Panc1 (cell line): Measurements from ENCODE around the gene AMN. TPM values are rescaled to one million over a fixed set of nuclear protein-coding genes. Genes with fewer than 3 reads are reported as not detected.

Source experiments
- ATAC-seq: fragments of 200-7000 bp; cut with Tn5 transposase; 2 replicates; pipeline ENCODE4 v1.9.1; 2020; ENCODE audit warnings: mild to moderate bottlenecking, moderate library complexity
- BruUV-seq: library from RNA; stranded (reverse); fragments of 400-500 nt; replicated peaks from 2 replicates; lab custom pipeline; 2021; lab: Mats Ljungman, UMichigan
- CTCF ChIA-PET: fragments of 300-600 bp; sonication (Branson Sonifier 250); formaldehyde crosslinking; loops from one replicate; lab custom pipeline; 2022; ENCODE audit warnings: antibody characterized with exemption; lab: Charles Lee
- POLR2A ChIA-PET: fragments of 300-600 bp; sonication (Branson Sonifier 250); formaldehyde crosslinking; loops from one replicate; lab custom pipeline; 2022; ENCODE audit warnings: antibody characterized with exemption; lab: Charles Lee
- DNase-seq: peaks from one replicate; pipeline ENCODE4 v3.0.0-alpha.2; 2010; ENCODE audit warnings: low read depth, low spot score
- H3K27ac ChIP-seq: 2 replicates; pipeline ENCODE4 v1.5.1; 2011; ENCODE audit warnings: mild to moderate bottlenecking, low read length, inconsistent platforms
- H3K27me3 ChIP-seq: fragments of 200-500 bp; sonication (Bioruptor generic); 2 replicates; pipeline ENCODE4 v1.6.0; 2014; ENCODE audit warnings: low read length, inconsistent platforms; ENCODE audit not compliant: control insufficient read depth, insufficient read depth
- H3K36me3 ChIP-seq: fragments of 200-500 bp; sonication (Bioruptor generic); 2 replicates; pipeline ENCODE4 v1.5.1; 2014; ENCODE audit warnings: inconsistent platforms, mild to moderate bottlenecking, low read length, moderate library complexity; ENCODE audit not compliant: control insufficient read depth, insufficient read depth
- H3K4me1 ChIP-seq: 2 replicates; pipeline ENCODE4 v1.5.1; 2011; ENCODE audit warnings: inconsistent platforms, mild to moderate bottlenecking, low read length, moderate library complexity; ENCODE audit not compliant: control insufficient read depth, insufficient read depth
- H3K4me3 ChIP-seq, 2 experiments: 2 replicates each; pipeline ENCODE4 v1.5.1; 2011 to 2012; ENCODE audit warnings: low read depth in 2 of 2, low read length in 2 of 2, mild to moderate bottlenecking in 2 of 2, inconsistent platforms in 1 of 2, moderate library complexity in 1 of 2
- H3K9me3 ChIP-seq: fragments of 200-500 bp; sonication (Bioruptor generic); 2 replicates; pipeline ENCODE4 v1.5.1; 2014; ENCODE audit warnings: low read depth, mild to moderate bottlenecking, inconsistent platforms, low read length, moderate library complexity; ENCODE audit not compliant: control insufficient read depth, insufficient read depth
- POLR2AphosphoS5 ChIP-seq: IDR thresholded peaks from 2 replicates; pipeline ENCODE4 v1.6.1; 2012; ENCODE audit warnings: mild to moderate bottlenecking, low read depth, low read length, moderate library complexity
- SIN3A ChIP-seq: IDR thresholded peaks from 2 replicates; pipeline ENCODE4 v1.6.1; 2012; ENCODE audit warnings: low read depth, mild to moderate bottlenecking, low read length, moderate library complexity, borderline replicate concordance; ENCODE audit not compliant: insufficient read depth
- TCF7L2 ChIP-seq: IDR thresholded peaks from 2 replicates; pipeline ENCODE4 v1.6.1; 2011; ENCODE audit warnings: mild to moderate bottlenecking, low read depth, low read length, inconsistent platforms
- in situ Hi-C: cut with HindIII; loops from 2 replicates; pipeline ENCODE4 v1.10.0; 2016; ENCODE audit warnings: low sequenced_read_pairs, low pct_unique_long_range_greater_than_20kb
- intact Hi-C: fragments of 100-400 bp; cut with micrococcal nuclease; formaldehyde crosslinking; loops from one replicate; pipeline ENCODE4 v1.10.0; 2022; ENCODE audit not compliant: unreplicated experiment
- total RNA-seq: library from RNA; stranded (reverse); gene quantifications from one replicate; pipeline ENCODE4 v1.2.1, GENCODE V29; 2021; ENCODE audit not compliant: unreplicated experiment
- TF ChIP-seq, protein P1 (sequence below), 2 experiments: IDR thresholded peaks; 2 replicates each; pipeline ENCODE4 v1.6.1; 2011 to 2012; ENCODE audit warnings: low read depth in 2 of 2, control low read depth in 1 of 2, low read length in 1 of 2, mild to moderate bottlenecking in 1 of 2, moderate library complexity in 1 of 2; ENCODE audit not compliant: insufficient read depth in 1 of 2
- TF ChIP-seq, protein P2 (sequence below): fragments of 450-650 bp; IDR thresholded peaks from 2 replicates; pipeline ENCODE4 v1.5.1; 2017; ENCODE audit warnings: mild to moderate bottlenecking

AMN gene
- total RNA-seq, 1 experiment from 2014 or later: 0.44 TPM

- TSS peak; percentile 57 for BruUV-seq
- Histone ChIP-seq H3K9me3 (no peaks in the 10 kb centered on the region), H3K4me3 (no peak overlapping the region), H3K27me3 (no peaks in the 10 kb centered on the region), H3K4me1 (no peaks in the 10 kb centered on the region), H3K27ac (no peak overlapping the region), H3K36me3 (no peaks in the 10 kb centered on the region; the same call in 1 of the 2 replicates)
- intact Hi-C loops (no loop called here), in situ Hi-C loops (no loop called here)
- ATAC-seq (no peak), DNase-seq (no peak)
- TF ChIP-seq POLR2AphosphoS5: no peak
- TF ChIP-seq, protein P1, sequence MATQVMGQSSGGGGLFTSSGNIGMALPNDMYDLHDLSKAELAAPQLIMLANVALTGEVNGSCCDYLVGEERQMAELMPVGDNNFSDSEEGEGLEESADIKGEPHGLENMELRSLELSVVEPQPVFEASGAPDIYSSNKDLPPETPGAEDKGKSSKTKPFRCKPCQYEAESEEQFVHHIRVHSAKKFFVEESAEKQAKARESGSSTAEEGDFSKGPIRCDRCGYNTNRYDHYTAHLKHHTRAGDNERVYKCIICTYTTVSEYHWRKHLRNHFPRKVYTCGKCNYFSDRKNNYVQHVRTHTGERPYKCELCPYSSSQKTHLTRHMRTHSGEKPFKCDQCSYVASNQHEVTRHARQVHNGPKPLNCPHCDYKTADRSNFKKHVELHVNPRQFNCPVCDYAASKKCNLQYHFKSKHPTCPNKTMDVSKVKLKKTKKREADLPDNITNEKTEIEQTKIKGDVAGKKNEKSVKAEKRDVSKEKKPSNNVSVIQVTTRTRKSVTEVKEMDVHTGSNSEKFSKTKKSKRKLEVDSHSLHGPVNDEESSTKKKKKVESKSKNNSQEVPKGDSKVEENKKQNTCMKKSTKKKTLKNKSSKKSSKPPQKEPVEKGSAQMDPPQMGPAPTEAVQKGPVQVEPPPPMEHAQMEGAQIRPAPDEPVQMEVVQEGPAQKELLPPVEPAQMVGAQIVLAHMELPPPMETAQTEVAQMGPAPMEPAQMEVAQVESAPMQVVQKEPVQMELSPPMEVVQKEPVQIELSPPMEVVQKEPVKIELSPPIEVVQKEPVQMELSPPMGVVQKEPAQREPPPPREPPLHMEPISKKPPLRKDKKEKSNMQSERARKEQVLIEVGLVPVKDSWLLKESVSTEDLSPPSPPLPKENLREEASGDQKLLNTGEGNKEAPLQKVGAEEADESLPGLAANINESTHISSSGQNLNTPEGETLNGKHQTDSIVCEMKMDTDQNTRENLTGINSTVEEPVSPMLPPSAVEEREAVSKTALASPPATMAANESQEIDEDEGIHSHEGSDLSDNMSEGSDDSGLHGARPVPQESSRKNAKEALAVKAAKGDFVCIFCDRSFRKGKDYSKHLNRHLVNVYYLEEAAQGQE (IDR thresholded peaks at IDR 0.05; ENCODE audit: insufficient read depth in 1 of 2, low read depth in 2 of 2, low read length in 1 of 2): no peak
- TF ChIP-seq SIN3A: no peak
- TF ChIP-seq, protein P2, sequence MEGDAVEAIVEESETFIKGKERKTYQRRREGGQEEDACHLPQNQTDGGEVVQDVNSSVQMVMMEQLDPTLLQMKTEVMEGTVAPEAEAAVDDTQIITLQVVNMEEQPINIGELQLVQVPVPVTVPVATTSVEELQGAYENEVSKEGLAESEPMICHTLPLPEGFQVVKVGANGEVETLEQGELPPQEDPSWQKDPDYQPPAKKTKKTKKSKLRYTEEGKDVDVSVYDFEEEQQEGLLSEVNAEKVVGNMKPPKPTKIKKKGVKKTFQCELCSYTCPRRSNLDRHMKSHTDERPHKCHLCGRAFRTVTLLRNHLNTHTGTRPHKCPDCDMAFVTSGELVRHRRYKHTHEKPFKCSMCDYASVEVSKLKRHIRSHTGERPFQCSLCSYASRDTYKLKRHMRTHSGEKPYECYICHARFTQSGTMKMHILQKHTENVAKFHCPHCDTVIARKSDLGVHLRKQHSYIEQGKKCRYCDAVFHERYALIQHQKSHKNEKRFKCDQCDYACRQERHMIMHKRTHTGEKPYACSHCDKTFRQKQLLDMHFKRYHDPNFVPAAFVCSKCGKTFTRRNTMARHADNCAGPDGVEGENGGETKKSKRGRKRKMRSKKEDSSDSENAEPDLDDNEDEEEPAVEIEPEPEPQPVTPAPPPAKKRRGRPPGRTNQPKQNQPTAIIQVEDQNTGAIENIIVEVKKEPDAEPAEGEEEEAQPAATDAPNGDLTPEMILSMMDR: no peak
- TF ChIP-seq TCF7L2: no peak
- POLR2A ChIA-PET: no interaction called here
- CTCF ChIA-PET: no interaction called here
Measured at GRCh38 chr14:102905116-102906108, 17.1 kb upstream of the AMN start.

- Histone ChIP-seq H3K27ac (no peak overlapping the region), H3K27me3 (no peaks in the 10 kb centered on the region), H3K9me3 (no peaks in the 10 kb centered on the region), H3K36me3 (no peaks in the 10 kb centered on the region; the same call in 1 of the 2 replicates), H3K4me1 (no peaks in the 10 kb centered on the region), H3K4me3 (no peak overlapping the region)
- intact Hi-C loops (no loop called here), in situ Hi-C loops (no loop called here)
- POLR2A ChIA-PET: no interaction called here
- TF ChIP-seq, protein P1 (IDR thresholded peaks at IDR 0.05; ENCODE audit: insufficient read depth in 1 of 2, low read depth in 2 of 2, low read length in 1 of 2): no peak
- TF ChIP-seq TCF7L2: no peak
- no peak for TF ChIP-seq SIN3A
- TF ChIP-seq POLR2AphosphoS5: no peak
- TF ChIP-seq, protein P2: no peak
- DNase-seq (no peak), ATAC-seq (no peak)
- no TSS peak for BruUV-seq
- CTCF ChIA-PET: no interaction called here
Measured at GRCh38 chr14:102906616-102907302, 15.7 kb upstream of the AMN start.
